Right cardiac atrium (tissue), 5 donors: ENCODE data around the gene TBCC. TPM values are rescaled to one million over a fixed set of nuclear protein-coding genes. Genes with fewer than 3 reads are reported as not detected.

Source experiments
- polyA plus RNA-seq: library from polyadenylated mRNA; stranded (reverse); fragments of 200-250 nt; gene quantifications from one replicate; pipeline ENCODE4 v1.2.3, GENCODE V29; 2013
- total RNA-seq, 4 donors: library from RNA; stranded (reverse); fragmentation: NEBNext Ultra II Directional; extraction: Animal tissue kit (Norgen Biotek cat#: 25700); gene quantifications; one replicate each; pipeline ENCODE4 v1.2.1, GENCODE V29; 2021
- donor health status: healthy with polysubstance abuse.
- donor health status: DM: no; HTN: yes; CAD: no.
- donor health status: DM: no; HTN: no; CAD: no.
- donor health status: DM: no; HTN: yes; CAD: no; lungs with severe emphysema.
- donor health status: DM: yes; HTN: yes; CAD: no.

The TBCC gene
- total and polyA plus RNA-seq, 5 donors = 13.9 to 18.2 (median 15.2) TPM

Other genes with a start within 250 kb of the TBCC start
- gene UBR2, start 182.1 kb downstream of the TBCC start, total RNA-seq = 10 to 100 TPM; 25.0 to 31.5 (median 29.6) TPM
- gene UBR2, start 182.1 kb downstream of the TBCC start, polyA plus RNA-seq = 11.5 TPM
- gene PRPH2, start 23.5 kb downstream of the TBCC start, total RNA-seq = 1 to 10 TPM; 1.2 to 2.5 (median 1.8) TPM
- gene PRPH2, start 23.5 kb downstream of the TBCC start, polyA plus RNA-seq = 0.45 TPM
- 10 to 100 TPM; 11.4 to 13.6 (median 13.1) TPM for gene BICRAL, start 35.9 kb upstream of the TBCC start, total RNA-seq
- 3.9 TPM for gene BICRAL, start 35.9 kb upstream of the TBCC start, polyA plus RNA-seq
- gene RPL7L1, start 133.5 kb upstream of the TBCC start, total RNA-seq = 10 to 100 TPM; 50.5 to 59.1 (median 51.7) TPM
- gene RPL7L1, start 133.5 kb upstream of the TBCC start, polyA plus RNA-seq = 38.7 TPM
- not detected for gene PTCRA, start 169.9 kb upstream of the TBCC start, total RNA-seq
- gene PTCRA, start 169.9 kb upstream of the TBCC start, polyA plus RNA-seq = not detected
- 10 to 100 TPM; 19.2 to 32.4 (median 28.9) TPM for gene CNPY3, start 183.4 kb upstream of the TBCC start, total RNA-seq
- 19.3 TPM for gene CNPY3, start 183.4 kb upstream of the TBCC start, polyA plus RNA-seq
- gene GNMT, start 214.7 kb upstream of the TBCC start, total RNA-seq = 1 to 10 TPM in 1 of 4 donors, under 1 TPM in 3; 0.43 to 5.8 (median 0.83) TPM
- gene GNMT, start 214.7 kb upstream of the TBCC start, polyA plus RNA-seq = 3.0 TPM
- 10 to 100 TPM; 17.9 to 30.8 (median 21.2) TPM for gene PEX6, start 233.1 kb upstream of the TBCC start, total RNA-seq
- 16.1 TPM for gene PEX6, start 233.1 kb upstream of the TBCC start, polyA plus RNA-seq
- gene PPP2R5D, start 238.5 kb upstream of the TBCC start, total RNA-seq = 10 to 100 TPM; 32.1 to 39.3 (median 37.6) TPM
- 26.4 TPM for gene PPP2R5D, start 238.5 kb upstream of the TBCC start, polyA plus RNA-seq